HG02571 (cell line): Measurements from ENCODE around the gene PLEKHN1.

Experiments
- ATAC-seq: cut with Tn5 transposase; IDR thresholded peaks from one replicate; pipeline ENCODE4 v1.9.1; 2021; ENCODE audit warnings: mild to moderate bottlenecking, moderate library complexity; ENCODE audit not compliant: unreplicated experiment

The PLEKHN1 gene

DNA sequence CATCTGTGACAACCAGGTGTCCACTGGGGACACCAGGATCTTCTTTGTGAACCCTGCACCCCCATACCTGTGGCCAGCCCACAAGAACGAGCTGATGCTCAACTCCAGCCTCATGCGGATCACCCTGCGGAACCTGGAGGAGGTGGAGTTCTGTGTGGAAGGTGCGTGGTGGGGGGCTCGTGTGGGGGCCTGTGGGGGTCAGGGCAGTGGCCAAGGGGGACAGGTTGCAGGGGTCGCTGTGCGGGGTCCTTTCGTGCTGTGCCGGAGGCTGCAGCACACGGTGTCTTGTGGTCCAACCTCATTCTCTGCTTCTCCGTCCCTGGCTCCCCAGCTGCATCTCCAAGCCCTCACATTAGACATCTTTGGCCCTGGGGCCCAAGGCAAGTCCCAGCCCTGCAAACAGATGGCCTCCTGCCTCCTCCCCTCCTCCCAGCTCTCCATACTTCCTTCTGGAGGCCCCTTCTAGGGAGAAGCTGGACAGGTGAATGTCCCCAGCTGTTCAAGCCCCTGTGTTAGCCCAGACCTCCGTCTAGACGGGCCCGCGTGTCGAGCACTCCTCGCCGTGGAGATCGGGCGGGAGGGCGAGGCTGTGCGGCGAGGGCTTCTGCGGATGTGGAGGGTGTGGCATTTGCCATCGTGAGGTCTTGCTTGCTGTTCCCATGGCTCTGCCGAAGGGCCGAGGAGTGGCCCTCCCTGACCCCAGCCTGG, 56.2 kb downstream of the PLEKHN1 start:
- no peak for ATAC-seq

DNA sequence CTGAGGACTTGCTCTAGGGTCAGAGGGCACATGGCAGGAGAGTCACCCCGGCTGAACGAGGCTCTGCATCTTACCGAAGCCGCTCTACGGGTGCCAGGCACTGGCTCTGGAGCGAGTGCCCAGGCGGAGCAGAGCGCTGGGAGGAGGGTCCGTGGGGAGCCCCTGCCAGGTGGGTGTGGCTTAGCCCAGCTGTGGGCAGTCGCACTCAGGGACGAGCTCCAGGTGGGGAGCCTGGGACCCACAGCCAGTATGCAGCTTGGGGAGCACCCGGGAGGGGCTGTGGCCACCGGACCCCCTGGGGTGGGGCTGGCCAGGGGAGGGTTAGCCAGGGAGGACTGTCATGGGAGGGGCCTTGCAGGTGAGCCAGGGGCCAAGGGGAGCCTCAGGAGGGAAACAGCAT, 57.4 kb downstream of the PLEKHN1 start:
- no peak for ATAC-seq

DNA sequence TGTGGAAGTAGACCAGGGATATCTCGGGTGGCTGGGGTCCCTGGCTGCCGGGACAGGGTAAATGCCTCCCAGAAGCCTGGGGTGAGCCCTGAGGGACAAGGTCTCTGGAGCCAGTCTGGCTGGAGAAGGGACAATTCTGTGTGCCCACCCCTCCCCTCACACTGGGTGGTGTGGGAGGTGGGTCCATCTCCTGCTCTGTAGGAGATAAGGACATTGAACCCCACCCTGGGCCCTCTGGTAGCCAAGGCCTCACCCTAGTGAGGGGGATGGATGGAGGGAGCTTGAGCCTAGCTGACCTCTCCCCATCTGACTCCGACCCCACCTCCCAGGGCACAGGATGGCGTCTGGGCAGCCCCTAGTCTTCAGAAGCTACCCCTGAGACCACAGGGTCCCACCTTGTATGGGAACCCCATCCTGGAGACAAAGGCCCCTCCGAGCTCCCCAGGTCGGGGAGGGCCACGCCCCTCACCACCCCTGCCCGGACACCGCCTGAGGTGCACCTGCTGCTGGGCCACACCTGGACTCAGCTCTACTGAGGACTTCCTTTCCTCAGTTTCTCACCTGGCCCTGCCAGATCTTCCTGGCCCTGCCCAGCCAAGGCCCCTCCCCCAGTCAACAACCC, 58.0 kb downstream of the PLEKHN1 start:
- no peak for ATAC-seq

DNA sequence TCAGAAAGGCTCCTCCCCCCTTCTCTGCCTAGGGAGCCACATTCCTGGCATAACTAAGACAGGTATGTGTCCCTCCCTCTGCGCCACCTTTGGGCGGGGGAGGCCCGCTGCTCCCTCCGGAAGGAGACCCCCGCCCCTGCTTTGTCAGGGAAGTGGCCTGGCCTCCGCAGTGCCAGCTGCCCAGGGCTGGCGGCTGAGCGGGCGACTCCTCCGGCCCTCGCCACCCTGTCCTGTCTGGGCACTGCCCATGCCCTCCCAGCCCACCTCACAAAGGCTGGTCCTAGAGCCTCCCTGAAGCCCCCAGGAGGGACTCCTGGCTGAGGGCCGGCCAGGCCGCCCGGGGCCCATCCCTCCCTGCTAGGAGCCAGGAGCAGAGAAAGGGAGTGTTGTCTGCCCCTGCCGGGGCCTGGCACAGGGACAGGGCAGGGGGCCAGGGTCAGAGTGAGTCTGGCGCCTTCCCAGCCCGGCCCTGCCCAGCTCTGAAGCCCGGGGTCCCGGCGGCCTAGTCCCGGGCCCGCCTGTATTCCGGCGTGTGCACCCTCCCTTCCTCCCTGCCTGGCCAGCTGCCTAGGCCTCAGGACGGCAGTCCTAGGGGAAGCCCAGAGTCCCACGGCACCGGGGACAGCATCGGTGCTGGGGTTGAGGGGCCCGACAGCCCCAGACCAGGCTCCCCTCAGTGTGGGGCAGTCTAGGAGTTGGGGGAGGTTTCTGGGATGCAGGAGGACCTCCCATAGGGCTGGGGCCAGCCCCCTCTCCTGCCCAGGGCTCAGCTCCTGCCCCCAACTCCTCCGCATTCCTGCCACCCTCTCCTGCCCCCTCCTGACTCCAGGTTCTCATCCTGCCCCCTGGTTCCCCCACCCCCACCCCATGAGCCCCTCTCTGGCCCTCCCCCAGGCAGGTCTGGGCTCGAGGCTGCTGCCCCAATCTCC, 58.8 kb downstream of the PLEKHN1 start:
- no peak for ATAC-seq
